Skeletal muscle cell (primary cell): ENCODE data around the gene ELFN1.

Experiments
- DNase-seq: peaks from one replicate; pipeline ENCODE4 v3.0.0-alpha.2; 2010; ENCODE audit warnings: low read depth
- H3K4me3 ChIP-seq: 2 replicates; pipeline ENCODE4 v1.5.1; 2011; ENCODE audit warnings: low read depth, mild to moderate bottlenecking, control low read depth, low read length, moderate library complexity

Gene ELFN1

GRCh38 chr7:1659696-1660095, 10.4 kb upstream of the ELFN1 start:
- no peak for DNase-seq
- no peak overlapping the region for H3K4me3 ChIP-seq

- no peak overlapping the region for H3K4me3 ChIP-seq
- DNase-seq: no peak
Observed at GRCh38 chr7:1661461-1661860, 8.6 kb upstream of the ELFN1 start.

GRCh38 chr7:1662101-1662500, 8.0 kb upstream of the ELFN1 start:
- H3K4me3 ChIP-seq: no peak overlapping the region
- DNase-seq: no peak

- no peak overlapping the region for H3K4me3 ChIP-seq
- DNase-seq: no peak
Observed at GRCh38 chr7:1662767-1663166, 7.3 kb upstream of the ELFN1 start.

GRCh38 chr7:1663223-1663622, 6.9 kb upstream of the ELFN1 start:
- no peak overlapping the region for H3K4me3 ChIP-seq
- DNase-seq: no peak

- no peak for DNase-seq
Observed at GRCh38 chr7:1663857-1664651, 6.0 kb upstream of the ELFN1 start.

GRCh38 chr7:1664711-1665548, 5.1 kb upstream of the ELFN1 start:
- peak overlapping the region; percentile 59 for H3K4me3 ChIP-seq
- DNase-seq: no peak

More at GRCh38 chr7:1663857-1664651, 6.0 kb upstream of the ELFN1 start:
- H3K4me3 ChIP-seq: peak overlapping the region; percentile 59

GRCh38 chr7:1665549-1666316, 4.3 kb upstream of the ELFN1 start:
- H3K4me3 ChIP-seq: peak overlapping the region; percentile 59
- no peak for DNase-seq

- DNase-seq: no peak
- H3K4me3 ChIP-seq: peak overlapping the region; percentile 54
Observed at GRCh38 chr7:1666317-1666822, 3.7 kb upstream of the ELFN1 start.

- DNase-seq: no peak
- H3K4me3 ChIP-seq: peak overlapping the region; percentile 54
Observed at GRCh38 chr7:1666823-1667565, 3.1 kb upstream of the ELFN1 start.

- DNase-seq: no peak
- peak overlapping the region; percentile 54 for H3K4me3 ChIP-seq
Observed at GRCh38 chr7:1667566-1668395, 2.3 kb upstream of the ELFN1 start.

GRCh38 chr7:1668396-1669063, 1.5 kb upstream of the ELFN1 start:
- no peak for DNase-seq
- H3K4me3 ChIP-seq: no peak overlapping the region

- H3K4me3 ChIP-seq: peak overlapping the region; percentile 43
- no peak for DNase-seq
Observed at GRCh38 chr7:1669064-1669951, 769 bp upstream of the ELFN1 start.

- no peak for DNase-seq
Observed at GRCh38 chr7:1670894-1671593, 967 bp downstream of the ELFN1 start.

GRCh38 chr7:1671594-1672451, 1.7 kb downstream of the ELFN1 start:
- H3K4me3 ChIP-seq: no peak overlapping the region
- no peak for DNase-seq

More at GRCh38 chr7:1670894-1671593, 967 bp downstream of the ELFN1 start:
- peak overlapping the region; percentile 43 for H3K4me3 ChIP-seq
